Right lung (tissue), 10 donors: ENCODE results near the gene GLDC. TPM values are rescaled to one million over a fixed set of nuclear protein-coding genes. Genes with fewer than 3 reads are reported as not detected.
"Not testable (repeated sequence)": the region's sequence is repeated elsewhere in the genome, so short reads cannot be mapped to it uniquely, and the experiment has no call there.

Experiments
- DNase-seq, 2 donors: peaks; one replicate each; pipeline ENCODE4 v3.0.0-alpha.2; 2013
- long read RNA-seq, 8 donors: transcript quantifications; one replicate each; lab custom pipeline, GENCODE V29; 2026
- polyA plus RNA-seq, 5 donors: library from polyadenylated mRNA; unstranded; fragments of 120-200 nt; gene quantifications; one replicate each; pipeline versions ENCODE4 v1.2.1 to v1.2.3, GENCODE V29; 2013; ENCODE audit warnings: inconsistent platforms in 1 of 5, low replicate concordance in 1 of 5; ENCODE audit not compliant: insufficient read length in 5 of 5, insufficient read depth in 1 of 5

The GLDC gene
- 1 to 10 TPM; 2.2 to 7.0 (median 3.8) TPM for polyA plus RNA-seq
- long read RNA-seq, donor 1, partial matches to known transcripts: 0 of 5 reads
- long read RNA-seq, donor 1, other reads (novel, unspliced or antisense): 5 of 5 reads
- long read RNA-seq, donor 2, partial matches to known transcripts: 0 of 2 reads
- long read RNA-seq, donor 2, other reads (novel, unspliced or antisense): 0 of 2 reads
- long read RNA-seq, donor 3: 0 reads
- long read RNA-seq, donor 4, partial matches to known transcripts: 0 of 5 reads
- long read RNA-seq, donor 4, other reads (novel, unspliced or antisense): 5 of 5 reads
- long read RNA-seq, donor 5, partial matches to known transcripts: 0 of 7 reads
- long read RNA-seq, donor 5, other reads (novel, unspliced or antisense): 7 of 7 reads
- long read RNA-seq, donor 6: 0 reads
- long read RNA-seq, donor 7: 0 reads
- long read RNA-seq, donor 8: 0 reads

DNA sequence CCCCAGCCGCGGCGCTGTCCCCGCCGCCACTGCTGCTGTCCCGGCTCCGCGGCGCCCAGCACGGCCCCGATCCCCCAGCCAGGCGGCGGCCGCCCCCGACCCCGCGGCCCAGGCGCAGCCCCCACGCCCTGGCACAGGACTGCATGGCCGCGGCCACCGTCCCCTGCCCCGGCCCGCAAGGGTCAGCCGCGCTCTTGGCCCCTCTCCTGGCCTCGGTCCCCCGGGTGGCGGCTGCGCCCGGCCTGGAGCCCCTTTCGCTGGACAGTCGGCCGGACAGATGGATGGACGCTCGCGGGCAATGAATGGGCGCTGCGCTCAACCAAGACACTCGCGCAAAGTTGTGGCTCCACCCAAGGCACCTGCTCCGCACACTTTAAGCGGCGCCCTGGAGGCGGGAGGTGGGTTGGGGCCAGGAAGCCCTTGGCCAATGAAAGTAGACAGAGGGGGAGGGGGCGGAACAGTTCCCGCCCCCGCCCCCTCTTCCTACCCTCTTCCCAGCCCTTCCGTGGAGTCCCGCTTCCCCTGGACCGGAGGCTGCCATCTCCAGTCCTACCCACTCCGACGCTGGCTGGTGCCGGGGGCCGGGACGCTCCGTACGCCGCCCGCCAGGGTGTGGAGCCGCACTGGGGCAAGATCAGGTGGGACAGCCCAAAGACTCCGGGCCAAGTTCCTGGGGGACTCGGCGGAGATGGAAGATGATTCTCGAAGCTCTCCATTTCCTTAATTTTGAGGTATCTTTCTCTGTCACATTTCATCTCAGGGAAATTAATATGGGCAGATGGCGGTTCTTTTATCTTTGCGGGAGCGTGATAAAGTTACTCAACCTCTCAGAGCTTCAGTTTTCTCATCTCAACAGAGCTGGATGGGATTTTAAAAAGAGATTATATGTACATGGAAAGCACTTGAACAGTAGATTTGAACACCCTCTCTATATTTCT is at the start of gene GLDC:
GLDC (minus strand) TSS at position 375 of the 938 bp plus-strand sequence; CDS start at position 145, 230 bp downstream.
- peak; percentile 38 to 43 for DNase-seq

DNA sequence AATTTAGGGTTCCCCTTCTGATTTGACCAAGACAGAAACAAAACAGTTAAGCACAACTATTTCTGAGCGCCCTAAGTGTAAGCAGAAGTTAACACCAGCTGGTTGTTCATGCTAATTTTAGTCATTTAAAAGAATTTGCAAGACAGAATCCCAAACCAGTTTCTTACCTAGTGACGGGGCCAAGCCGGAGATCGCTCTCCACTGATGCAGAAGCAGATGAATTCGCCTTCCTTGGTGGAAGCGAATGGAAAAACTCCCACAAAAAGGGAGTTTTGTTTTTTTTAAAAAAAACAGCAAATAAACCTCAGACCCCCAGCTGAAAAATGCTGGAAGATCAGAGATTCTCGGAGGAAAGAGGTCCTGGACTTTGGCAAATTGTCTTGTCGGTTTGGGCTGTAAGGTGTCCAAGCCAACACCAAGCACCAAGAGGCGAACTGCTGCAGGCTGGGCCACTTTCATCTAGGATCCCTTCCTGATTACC is 47.4 kb upstream of the GLDC start:
- no peak for DNase-seq

DNA sequence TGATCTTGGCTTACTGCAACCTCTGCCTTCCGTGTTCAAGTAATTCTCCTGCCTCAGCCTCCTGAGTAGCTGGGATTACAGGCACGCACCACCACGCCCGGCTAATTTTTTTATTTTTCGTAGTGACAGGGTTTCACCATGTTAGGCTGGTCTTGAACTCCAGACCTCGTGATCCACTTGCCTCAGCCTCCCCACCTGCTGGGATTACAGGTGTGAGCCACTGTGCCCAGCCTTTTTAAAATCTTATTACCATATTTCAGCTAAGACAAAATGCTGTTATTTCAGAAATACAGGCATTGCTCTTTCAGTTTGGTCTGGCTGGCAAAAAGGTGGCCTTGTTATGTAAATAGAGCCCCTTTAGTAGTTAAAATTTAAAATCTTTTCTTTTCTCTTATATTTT is 46.9 kb upstream of the GLDC start:
- DNase-seq: no peak

DNA sequence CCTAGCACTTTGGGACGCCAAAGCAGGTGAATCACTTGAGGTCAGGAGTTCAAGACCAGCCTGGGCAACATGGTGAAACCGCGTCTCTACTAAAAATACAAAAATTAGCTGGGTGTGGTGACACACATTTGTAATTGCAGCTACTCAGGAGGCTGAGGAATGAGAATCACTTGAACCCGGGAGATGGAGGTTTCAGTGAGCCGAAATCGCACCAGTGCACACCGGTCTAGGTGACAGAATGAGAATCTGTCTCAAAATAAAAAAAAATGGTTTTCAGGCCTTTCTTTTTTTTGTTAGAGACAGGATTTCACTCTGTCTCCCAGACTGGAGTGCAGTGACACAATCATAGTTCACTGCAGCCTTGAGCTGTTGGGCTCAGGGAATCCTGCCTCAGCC is 45.1 kb upstream of the GLDC start:
- DNase-seq: not testable (repeated sequence)

DNA sequence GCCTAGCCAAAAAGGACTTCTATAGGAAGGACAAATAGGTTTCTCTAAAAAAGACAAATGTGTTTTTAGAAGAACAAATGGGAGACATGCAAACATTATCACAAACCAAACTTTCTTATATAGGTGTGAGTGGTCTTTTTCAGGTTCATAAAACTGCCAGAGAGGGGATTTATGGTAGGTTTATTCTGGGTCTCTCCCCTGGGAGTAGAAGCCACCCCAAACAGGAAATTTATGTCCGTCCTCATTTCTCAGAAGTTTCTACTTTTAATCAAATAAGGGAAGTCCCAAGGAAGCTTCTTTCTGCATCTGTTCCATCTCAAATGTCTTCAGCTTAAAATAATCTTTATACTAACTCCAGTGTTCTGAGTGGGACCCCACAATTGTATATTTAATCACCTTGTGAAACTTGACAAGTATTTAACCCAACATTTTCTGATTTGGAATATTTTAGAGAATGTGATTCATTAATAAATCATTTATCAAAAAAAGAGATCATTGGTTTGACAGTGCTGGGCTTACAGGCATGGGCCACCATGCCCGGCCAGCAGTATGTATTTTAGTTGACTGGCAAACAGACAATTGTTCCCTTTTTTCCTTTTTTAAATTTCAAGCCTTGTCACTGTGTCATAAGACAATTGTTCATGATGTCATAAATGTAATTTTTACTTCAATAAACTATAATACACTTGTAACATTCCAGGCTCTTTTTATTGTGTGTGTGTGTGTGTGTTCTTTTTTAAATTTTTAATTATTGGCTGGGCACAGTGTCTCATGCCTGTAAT is 44.6 kb upstream of the GLDC start:
- DNase-seq: no peak

DNA sequence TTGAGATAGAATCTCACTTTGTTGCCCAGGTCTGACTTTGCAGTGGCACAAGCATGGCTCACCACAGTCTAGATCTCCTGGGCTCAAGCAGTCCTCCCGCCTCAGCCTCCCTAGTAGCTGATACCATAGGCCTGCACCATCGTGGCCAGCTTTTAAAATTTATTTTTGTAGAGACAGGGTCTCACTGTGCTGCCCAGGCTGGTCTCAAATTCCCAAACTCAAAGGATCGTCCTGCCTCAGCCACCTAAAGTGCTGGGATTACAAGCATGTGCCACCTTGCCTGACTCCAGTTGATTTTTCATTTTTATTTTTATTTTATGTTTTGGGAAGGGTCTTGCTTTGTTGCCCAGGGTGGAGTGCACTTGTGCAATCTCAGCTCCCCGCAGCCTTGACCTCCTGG is 41.7 kb upstream of the GLDC start:
- no peak for DNase-seq

DNA sequence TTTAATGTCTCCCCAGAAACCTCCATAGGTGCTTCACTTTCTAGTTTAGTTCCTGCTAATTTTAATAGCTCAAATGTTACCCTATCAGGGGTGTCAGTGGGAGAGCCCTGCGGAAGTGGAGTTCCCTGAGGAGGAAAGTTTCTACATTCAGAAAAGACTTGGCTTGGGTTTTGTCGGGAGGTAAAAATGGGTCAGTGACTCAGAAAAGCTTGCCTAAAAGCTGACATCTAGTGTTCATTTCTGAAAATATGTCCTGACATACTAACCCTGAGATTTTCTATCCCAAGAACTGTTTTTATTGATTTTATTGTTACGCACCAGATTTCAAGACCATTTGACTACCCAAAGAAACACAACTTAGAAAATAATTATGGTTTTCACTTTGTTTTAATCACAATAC is 40.9 kb upstream of the GLDC start:
- no peak for DNase-seq

DNA sequence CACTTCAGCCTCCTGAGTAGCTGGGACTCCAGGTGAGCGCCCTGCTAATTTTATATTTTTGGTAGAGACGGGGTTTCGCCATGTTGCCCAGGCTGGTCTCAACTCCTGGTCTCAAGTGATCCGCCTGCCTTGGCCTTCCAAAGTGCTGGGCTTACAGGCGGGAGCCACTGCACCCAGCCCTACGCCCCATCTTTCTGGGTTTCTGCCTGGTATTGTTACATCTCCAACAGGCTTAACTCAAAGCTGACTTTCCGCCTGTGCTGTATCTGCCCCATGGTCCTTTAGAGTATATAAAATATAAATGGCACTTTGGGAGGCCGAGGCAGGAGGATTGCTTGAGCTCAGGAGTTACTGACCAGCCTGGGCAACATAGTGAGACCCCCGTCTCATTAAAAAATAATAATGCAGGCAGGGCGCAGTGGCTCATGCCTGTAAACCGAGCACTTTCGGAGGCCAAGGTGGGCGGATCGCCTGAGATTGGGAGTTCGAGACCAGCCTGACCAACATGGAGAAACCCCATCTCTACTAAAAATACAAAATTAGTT is 36.5 kb upstream of the GLDC start:
- DNase-seq: no peak

DNA sequence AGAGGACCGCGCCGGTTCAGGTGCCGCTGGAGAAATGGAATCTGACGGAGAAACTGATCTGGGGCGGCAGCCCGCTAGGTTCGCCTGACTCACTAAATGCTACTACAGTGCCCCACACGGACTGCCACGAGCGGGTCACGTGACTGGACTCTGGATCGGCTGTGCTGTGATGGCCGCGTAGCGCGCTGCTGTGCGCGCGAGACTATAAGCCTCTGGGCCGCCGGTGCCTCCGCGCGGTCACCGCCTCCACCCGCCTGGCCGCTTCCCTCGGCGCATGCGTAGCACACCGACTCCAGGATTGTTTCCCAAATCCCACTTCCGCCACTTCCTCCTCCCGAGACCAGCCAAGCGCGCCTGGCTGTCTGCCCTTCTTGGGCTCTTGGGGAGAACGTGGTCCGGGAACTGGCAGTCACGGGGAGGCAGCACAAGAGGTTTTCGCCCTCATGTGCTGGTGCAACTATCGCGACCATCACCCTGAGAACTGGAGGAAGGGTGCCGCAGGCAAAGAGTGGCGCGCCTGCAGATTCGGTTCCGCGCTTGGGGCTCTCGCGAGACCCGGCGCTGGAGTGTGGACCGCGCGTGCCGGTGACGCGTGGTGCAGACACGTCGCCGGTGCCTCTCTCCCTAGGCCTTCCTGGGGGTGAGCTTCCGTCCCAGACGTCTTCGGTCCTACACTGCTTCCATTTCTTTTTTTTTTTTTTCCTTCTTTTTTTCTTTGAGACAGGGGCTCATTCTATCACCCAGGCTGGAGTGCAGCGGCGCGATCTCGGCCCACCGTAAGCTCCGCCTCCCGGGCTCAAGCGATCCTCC is 35.8 kb upstream of the GLDC start:
- peak; percentile 96 to 97 for DNase-seq

DNA sequence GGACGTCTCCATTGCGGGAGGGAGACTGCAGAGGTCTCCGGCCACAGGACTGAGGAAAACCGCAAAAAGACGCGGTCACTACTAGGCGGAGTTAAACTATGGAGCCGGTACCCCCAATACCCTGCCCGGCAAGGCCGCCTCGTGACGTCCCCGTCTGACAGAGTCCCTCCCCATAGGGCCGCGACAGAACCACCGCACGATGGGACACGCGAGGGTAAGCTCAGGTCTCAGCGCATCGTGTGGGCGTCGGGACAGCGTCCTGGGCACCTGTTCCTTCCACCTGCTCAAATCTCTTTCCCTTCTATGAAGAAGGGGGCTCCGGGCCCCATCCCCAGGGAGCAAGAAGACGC is 35.2 kb upstream of the GLDC start:
- no peak for DNase-seq

DNA sequence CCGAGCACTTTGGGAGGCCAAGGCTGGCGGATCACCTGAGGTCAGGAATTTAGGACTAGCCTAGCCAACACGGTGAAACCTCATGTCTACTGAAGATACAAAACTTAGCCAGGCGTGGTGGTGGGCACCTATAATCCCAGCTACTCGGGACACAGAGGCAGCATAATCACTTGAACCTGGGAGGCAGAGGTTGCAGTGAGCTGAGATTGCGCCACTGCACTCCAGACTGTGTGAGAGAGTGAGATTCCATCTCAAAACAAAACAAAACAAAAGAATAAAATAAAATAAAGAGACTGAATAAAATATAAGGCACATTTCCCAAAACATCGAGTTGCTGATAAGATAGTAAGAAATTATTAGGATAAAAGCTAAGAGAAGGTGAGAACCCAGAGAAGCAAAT is 32.3 kb upstream of the GLDC start:
- DNase-seq: no peak

DNA sequence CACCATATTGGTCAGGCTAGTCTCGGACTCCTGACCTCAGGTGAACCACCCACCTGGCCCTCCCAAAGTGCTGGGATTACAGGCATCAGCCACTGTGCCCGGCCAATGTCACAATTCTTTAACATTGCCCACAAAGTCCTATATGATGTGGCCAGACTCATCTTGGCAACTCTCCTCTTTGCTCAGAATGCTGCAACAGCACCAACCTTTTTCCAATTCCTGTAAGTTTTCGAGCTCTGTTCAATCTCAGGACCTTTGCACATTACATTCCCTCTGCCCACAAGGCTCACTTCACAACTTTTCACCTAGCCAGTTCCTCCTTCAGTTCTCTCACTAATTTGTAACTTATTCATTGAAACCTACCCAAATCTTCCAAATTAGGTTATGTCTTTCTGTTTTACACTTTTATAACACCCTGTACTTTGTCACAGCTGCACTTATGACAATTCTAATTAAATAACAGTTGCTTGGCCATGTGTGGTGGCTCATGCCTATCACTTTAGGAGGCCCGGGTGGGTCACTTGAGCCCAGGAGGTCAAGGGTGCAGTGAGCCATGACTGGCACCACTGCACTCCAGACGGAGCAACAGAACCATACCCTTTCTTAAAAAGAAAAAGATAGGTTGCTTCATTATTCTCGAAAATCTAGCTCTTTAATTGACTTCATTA is 30.9 kb upstream of the GLDC start:
- DNase-seq: no peak

DNA sequence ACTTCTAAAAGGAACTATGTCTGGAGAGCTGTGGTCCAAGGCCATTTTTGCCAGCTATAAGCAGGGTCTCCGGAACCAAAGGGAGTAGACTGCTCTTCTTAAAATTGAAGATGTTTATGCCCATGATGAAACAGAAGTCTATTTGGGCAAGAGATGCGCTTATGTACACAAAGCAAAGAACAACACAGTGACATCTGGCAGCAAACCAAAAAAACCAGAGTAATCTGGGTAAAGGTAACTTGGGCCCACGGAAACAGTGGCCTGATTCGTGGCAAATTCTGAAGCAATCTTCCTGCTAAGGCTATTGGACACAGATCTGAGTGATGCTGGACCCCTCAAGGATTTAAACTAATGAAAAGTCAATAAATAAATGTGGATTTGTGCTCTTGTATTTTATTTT is 29.7 kb upstream of the GLDC start:
- DNase-seq: no peak

DNA sequence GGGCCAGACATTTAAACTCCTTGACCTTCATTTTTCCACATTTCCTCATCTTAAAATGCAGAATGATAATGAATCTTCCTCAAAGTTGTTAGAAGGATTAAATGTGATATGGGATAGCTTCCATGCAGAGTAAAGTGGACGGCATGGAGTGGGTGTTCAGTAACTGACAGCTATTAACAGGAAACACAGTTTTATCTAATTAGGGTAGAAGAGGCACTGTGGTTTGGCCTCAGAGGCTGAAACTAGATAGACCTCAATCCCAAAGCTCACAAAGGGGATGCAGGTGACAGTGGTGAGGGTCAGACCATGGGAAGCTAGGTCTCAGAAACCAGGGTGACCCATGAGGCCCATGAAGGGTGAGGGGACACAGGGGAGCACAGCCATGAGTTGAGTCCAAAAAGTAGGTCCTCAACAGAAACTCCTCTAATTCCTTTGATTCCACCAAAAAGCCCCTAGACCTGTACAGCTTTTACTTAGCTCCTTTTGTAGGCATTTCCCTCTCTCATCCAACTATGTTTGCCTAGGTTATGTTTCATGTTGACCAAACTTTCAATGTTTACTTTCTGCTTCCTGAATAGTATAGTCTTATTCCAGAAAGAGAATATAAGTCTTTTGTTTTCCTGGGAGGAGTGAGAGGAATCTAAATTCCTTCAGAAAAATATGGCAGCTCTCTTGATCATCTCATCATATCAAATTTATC is 27.9 kb upstream of the GLDC start:
- no peak for DNase-seq

DNA sequence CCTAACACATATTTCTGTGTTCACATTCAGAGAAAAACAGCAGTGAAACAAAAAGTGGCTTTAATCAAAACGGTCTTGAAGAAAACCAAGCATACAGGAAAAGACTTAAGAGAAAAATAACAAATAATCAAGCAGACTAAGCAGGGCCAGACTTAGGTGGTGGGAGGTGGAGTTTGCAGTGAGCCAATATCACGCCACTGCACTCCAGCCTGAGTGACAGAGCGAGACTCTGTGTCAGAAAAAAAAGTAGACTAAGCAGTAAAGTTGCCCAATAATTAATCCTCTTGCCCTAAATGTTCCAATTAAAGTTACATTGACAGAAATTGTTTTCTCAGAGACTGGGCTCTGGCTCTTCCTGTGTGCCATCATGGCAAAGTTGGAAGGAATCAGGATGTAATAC is 26.6 kb upstream of the GLDC start:
- no peak for DNase-seq

DNA sequence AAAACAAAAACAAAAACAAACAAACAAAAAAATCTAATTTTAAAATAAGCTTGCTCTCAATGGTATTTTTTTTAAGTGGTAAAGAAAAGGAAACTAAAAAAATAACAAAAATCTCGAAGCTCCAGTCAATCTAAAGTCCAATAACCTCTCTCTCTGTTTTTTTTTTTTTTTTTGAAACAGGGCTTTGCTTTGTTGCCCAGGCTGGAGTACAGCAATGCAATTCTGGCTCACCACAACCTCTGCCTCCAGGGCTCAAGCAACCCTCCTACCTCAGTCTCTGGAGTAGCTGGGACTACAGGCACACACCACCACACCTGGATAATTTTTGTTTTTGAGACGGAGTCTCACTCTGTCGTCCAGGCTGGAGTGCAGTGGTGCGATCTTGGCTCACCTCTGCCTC is 25.9 kb upstream of the GLDC start:
- no peak for DNase-seq

DNA sequence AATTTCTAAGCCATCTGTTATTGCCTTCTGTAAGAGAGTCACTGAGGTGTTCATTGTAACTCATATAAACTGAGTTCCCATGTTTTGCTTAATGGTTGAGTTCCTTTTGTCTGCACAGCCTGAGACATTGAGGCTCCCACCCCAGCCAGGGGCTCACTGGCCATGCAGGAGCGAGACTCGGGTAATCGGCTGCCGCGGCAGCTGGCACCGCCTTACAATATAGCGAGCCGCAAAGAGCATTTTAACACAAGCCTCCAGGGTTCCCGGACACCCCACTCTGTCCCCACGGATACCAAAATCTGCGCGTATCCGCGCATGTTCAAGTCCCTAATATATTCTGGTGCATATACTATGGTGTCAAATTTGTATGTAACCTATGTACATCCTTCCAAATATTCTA is 24.4 kb upstream of the GLDC start:
- no peak for DNase-seq

DNA sequence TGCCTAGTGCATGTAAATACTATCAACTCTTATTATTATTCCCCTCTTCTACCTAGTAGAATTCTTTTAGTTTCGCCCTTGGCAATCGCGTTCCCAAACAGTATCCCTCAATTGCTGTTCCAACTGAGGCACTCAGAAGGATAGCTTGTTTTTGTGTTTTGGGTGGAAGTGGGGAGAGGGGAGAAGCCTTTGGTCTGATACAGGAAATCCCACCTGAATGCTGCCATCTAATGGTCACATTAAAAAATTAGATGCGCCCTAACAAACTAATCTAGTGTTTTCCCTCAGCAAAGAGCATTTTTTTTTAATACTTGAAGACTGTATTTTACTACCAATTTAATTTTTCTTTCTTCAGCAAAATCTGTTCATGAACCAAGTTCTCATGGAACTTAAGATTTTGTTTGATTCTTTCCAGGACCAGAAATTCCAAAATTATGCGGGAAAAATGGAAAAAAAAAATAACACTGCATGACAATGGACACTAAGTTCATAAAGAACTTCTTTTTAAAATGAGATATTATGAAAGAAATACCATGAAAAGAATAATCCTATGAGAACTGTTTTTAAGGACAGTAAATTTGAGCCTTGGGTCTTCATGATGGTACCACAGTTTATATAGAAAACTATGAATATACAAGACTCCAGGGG is 22.2 kb upstream of the GLDC start:
- DNase-seq: no peak

DNA sequence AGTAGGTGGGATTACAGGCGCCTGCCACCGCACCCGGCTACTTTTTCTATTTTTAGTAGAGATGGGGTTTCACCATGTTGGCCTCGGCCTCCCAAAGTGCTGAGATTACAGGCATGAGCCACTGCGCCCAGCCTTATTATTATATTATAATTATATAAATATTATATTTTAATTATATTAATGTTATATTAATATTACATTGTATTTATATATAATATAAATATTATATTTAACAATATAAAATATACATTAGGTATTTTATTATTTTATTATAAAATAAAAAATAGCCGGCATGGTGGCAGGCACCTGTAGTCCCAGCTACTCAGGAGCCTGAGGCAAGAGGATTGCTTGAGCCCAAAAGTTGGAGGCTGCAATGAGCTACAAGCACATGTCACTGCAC is 21.6 kb upstream of the GLDC start:
- no peak for DNase-seq
